Fibroblast of pulmonary artery (primary cell): Measurements from ENCODE around the gene PFKFB1.

Source experiments
- DNase-seq: peaks from one replicate; pipeline ENCODE4 v3.0.0-alpha.2; 2010; ENCODE audit warnings: low read depth
- H3K4me3 ChIP-seq: replicated peaks from 2 replicates; pipeline ENCODE4 v1.5.1; 2011; ENCODE audit warnings: low read depth, mild to moderate bottlenecking, control low read depth, low read length, moderate library complexity
- TF ChIP-seq, protein P1 (sequence below): IDR thresholded peaks from 2 replicates; pipeline ENCODE4 v1.5.1; 2011; ENCODE audit warnings: mild to moderate bottlenecking, control low read depth, low read length, inconsistent platforms; ENCODE audit errors: missing control alignments

PFKFB1 gene

DNA sequence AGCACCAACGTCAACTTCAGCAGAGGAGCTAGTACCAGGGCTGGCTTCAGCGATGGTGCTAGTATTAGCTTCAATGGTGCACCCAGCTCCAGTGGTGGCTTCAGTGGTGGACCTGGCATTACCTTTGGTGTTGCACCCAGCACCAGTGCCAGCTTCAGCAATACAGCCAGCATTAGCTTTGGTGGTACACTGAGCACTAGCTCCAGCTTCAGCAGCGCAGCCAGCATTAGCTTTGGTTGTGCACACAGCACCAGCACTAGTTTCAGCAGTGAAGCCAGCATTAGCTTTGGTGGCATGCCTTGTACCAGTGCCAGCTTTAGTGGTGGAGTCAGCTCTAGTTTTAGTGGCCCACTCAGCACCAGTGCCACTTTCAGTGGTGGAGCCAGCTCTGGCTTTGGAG is 65.1 kb downstream of the PFKFB1 start:
- no peak overlapping the region for H3K4me3 ChIP-seq
- TF ChIP-seq, protein P1, sequence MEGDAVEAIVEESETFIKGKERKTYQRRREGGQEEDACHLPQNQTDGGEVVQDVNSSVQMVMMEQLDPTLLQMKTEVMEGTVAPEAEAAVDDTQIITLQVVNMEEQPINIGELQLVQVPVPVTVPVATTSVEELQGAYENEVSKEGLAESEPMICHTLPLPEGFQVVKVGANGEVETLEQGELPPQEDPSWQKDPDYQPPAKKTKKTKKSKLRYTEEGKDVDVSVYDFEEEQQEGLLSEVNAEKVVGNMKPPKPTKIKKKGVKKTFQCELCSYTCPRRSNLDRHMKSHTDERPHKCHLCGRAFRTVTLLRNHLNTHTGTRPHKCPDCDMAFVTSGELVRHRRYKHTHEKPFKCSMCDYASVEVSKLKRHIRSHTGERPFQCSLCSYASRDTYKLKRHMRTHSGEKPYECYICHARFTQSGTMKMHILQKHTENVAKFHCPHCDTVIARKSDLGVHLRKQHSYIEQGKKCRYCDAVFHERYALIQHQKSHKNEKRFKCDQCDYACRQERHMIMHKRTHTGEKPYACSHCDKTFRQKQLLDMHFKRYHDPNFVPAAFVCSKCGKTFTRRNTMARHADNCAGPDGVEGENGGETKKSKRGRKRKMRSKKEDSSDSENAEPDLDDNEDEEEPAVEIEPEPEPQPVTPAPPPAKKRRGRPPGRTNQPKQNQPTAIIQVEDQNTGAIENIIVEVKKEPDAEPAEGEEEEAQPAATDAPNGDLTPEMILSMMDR: no peak
- no peak for DNase-seq

DNA sequence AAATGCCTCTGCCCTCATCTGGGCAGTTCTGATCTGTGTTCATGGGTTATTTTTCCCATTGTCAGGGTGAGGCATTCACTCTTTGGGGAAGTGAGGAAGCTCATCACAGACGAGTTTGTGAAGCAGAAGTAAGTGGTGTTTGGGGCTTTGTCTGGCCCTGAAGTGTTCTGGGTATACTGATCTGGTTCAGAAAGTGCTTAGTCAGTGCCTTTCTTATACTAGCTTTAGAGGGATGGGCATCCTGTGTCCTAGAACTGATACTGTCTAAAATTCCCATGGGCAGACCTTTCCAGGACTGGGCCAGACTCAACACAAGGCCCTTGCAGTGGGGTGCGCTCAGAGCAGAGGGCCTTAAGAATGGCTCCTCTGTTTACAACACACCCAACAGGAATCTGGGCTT is 67.0 kb downstream of the PFKFB1 start:
- TF ChIP-seq, protein P1: no peak
- DNase-seq: no peak
- no peak overlapping the region for H3K4me3 ChIP-seq

DNA sequence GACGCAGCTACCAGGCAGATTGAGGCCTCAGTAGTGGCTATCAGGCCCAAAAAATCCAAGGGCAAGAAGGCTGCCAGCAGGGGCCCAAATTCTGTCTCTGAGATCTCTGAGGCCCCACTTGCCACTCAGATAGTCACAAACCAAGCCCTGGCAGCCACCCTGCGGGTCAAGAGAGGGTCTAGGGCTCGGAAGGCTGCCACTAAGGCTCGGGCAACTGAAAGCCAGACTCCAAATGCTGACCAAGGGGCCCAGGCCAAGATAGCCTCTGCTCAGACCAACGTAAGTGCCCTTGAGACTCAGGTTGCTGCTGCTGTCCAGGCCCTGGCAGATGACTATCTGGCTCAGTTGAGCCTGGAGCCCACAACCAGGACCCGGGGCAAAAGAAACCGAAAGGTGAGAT is 70.6 kb downstream of the PFKFB1 start:
- H3K4me3 ChIP-seq: no peak overlapping the region
- TF ChIP-seq, protein P1: no peak
- DNase-seq: no peak

DNA sequence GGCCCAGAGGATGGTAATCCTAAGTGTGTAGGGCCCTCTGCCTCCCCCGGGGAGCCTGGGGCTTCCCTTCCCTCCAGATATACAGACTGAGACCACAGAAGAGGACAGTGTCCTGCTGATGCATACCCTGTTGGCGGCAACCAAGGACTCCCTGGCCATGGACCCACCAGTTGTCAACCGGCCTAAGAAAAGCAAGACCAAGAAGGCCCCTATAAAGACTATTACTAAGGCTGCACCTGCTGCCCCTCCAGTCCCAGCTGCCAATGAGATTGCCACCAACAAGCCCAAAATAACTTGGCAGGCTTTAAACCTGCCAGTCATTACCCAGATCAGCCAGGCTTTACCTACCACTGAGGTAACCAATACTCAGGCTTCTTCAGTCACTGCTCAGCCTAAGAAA is 71.4 kb downstream of the PFKFB1 start:
- TF ChIP-seq, protein P1: no peak
- no peak for DNase-seq
- H3K4me3 ChIP-seq: no peak overlapping the region

DNA sequence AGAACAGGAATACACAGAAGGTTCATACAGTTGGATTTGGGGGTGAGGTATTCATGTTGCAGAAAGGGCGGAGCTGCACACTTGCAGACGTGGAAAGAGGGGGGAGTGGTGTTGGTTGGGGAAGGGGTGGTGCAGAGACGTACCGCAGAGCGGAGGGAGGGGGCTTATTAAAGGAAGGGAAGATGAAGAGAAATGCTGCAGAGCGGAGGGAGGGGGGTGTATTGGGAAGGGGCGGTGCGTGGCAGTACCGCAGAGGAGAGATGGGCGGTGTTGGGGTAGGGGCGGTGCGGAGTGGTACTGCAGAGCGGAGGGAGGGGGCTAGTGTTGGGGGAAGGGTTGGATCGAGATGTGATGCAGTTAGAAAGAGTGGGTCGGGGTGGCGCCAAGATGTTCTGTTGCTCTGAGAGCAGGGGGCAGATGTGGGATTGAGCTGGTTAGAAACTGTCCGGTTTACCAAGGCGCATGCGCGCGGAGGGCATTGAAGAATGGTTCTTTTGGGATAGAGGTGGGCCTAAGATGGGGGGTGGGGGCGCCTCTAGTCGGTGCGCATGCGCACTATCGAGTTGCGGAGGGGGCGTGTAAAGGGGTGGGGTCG is 72.5 kb downstream of the PFKFB1 start:
- peak; percentile 79 for DNase-seq
- TF ChIP-seq, protein P1: no peak
- H3K4me3 ChIP-seq: peak overlapping the region; percentile 71

DNA sequence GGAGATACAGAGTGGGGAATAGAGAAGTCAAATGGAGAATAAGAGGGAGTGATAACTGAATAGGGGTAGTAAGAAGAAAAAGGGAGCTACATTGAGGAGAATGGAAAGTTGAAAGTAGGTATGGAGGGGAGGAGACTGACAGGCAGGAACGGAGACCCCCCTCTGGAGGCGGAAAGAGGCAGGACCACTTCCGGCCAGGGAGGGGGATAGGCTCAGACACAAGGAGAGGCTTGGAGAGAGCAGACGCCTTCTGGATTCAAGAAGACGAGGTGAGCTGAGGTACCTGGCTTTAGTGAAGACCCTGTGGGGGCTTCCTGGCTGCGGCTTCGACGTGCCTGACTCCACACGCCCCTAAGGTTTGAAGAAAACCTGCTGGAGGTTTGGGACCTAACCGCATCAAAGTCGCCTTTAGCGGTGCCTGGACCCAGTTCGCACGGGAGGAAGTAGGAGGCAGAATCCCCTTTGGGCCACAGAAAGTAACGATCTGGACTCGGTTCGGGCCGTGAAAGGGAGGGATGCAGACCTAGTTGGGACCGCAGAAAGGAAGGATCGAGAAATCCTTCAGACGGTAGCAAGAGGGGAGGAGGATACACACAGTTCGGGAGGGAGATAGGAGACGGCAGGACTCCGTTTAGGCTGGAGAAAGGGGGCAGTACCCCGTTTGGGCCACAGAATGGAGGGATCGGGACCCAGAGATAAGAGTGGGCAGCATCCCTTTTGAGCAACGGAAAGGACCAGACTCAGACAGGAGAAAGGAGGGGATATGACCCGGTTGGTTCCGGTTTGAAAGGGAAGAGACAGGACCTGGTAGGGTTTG is 73.2 kb downstream of the PFKFB1 start, which contains the start of gene TRO:
Gene TRO, plus strand, starts transcription at position 215 of the 817 bp plus-strand sequence. CDS start 1,423 bp downstream, outside the sequence.
- no peak for DNase-seq
- H3K4me3 ChIP-seq: peak within 1 kb of the TSS; percentile 71

More for the DNA sequence above, 73.2 kb downstream of the PFKFB1 start, which contains the start of gene TRO:
- TF ChIP-seq, protein P1: peak; percentile 7
